ENCODE data around the gene PFN4.

DNA sequence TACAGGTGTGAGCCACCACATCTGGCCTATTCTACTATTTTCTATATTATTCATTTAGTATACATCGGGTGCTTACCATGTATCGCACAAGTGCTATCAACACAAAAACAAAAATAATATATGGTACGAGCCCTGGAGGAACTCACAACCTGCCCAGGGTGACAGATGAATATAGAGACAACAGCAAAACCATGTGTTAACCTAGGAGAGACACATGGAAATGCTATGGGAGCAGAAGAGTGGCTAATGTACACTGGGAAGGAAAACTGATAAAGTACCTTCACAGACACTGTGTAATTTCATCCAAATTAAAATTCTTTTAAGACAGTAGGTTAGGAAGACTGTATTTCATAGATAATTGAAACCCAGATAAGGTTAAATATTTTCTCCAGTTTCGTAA is 50.9 kb downstream of the PFN4 start:
- TF ChIP-seq JUND (IDR thresholded peaks at IDR 0.05) (no peak), FOSL2 (IDR thresholded peaks at IDR 0.05; ENCODE audit: borderline replicate concordance, low read depth) (no peak)
- TF ChIP-seq, protein P1, sequence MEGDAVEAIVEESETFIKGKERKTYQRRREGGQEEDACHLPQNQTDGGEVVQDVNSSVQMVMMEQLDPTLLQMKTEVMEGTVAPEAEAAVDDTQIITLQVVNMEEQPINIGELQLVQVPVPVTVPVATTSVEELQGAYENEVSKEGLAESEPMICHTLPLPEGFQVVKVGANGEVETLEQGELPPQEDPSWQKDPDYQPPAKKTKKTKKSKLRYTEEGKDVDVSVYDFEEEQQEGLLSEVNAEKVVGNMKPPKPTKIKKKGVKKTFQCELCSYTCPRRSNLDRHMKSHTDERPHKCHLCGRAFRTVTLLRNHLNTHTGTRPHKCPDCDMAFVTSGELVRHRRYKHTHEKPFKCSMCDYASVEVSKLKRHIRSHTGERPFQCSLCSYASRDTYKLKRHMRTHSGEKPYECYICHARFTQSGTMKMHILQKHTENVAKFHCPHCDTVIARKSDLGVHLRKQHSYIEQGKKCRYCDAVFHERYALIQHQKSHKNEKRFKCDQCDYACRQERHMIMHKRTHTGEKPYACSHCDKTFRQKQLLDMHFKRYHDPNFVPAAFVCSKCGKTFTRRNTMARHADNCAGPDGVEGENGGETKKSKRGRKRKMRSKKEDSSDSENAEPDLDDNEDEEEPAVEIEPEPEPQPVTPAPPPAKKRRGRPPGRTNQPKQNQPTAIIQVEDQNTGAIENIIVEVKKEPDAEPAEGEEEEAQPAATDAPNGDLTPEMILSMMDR (IDR thresholded peaks at IDR 0.05) = no peak
- TF ChIP-seq, protein P2, sequence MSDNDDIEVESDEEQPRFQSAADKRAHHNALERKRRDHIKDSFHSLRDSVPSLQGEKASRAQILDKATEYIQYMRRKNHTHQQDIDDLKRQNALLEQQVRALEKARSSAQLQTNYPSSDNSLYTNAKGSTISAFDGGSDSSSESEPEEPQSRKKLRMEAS (IDR thresholded peaks at IDR 0.05; ENCODE audit: low read depth) = no peak

Measured in SK-N-SH (cell line).